Rectal smooth muscle tissue (tissue), 1 donor: Measurements from ENCODE around the gene SLC35G4.
"Not testable (repeated sequence)": the region's sequence is repeated elsewhere in the genome, so short reads cannot be mapped to it uniquely, and the experiment has no call there.

Experiments
- H3K27ac ChIP-seq: one replicate; pipeline ENCODE4 v1.7.0; 2013; ENCODE audit warnings: low read depth, low read length, inconsistent platforms
- H3K27me3 ChIP-seq: one replicate; pipeline ENCODE4 v1.7.0; 2013; ENCODE audit warnings: low read length; ENCODE audit not compliant: control insufficient read depth, insufficient read depth
- H3K36me3 ChIP-seq: one replicate; pipeline ENCODE4 v1.7.0; 2013; ENCODE audit warnings: low read length; ENCODE audit not compliant: control insufficient read depth, insufficient read depth
- H3K4me1 ChIP-seq: one replicate; pipeline ENCODE4 v1.7.0; 2013; ENCODE audit warnings: low read length; ENCODE audit not compliant: control insufficient read depth, insufficient read depth
- H3K4me3 ChIP-seq: one replicate; pipeline ENCODE4 v1.7.0; 2013; ENCODE audit warnings: low read length
- H3K9ac ChIP-seq: one replicate; pipeline ENCODE4 v1.7.0; 2013; ENCODE audit warnings: low read length

Gene SLC35G4

DNA sequence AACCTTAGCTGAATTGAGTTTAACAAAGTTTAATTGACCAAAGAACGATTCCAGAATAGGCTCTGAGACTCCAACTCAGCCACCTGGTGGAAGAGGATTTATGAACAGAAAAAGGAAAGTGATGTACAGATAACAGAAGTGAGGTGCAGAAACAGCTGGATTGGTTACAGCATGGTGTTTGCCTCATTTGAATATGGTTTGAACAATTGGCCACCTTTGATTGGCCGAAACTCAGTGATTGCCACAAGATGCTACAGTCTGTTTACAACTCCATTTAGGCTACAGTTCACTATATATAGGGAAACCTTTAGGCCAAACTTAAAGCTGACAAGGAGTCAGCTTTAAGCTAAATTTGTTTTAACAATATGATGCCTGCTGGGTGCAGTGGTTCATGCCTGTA lies 28.1 kb upstream of the SLC35G4 start:
- Histone ChIP-seq H3K9ac (no peak overlapping the region), H3K36me3 (no peaks in the 10 kb centered on the region), H3K27ac (no peak overlapping the region), H3K27me3 (no peaks in the 10 kb centered on the region), H3K4me3 (no peak overlapping the region), H3K4me1 (no peaks in the 10 kb centered on the region)

DNA sequence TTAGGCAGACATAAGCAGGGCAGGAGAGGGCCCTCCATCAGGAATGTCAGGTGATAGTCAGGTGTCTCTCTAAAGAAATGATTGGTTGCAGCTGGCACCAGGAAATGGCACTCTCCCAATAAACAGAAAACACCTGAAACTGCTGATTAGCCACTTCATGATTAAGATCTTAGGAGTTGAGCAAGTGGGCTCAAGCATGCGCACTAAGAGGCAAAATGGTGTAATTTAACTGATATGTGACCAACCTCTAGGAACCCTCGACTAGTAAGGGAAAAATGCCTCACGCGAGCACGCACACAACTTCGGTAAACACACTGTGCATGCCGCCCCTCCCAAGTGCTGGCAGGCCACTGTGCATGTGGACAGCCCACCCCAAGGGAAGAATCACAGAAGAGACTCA lies 23.8 kb upstream of the SLC35G4 start:
- no peaks in the 10 kb centered on the region for H3K36me3 ChIP-seq
- H3K4me3 ChIP-seq = no peak overlapping the region
- H3K27me3 ChIP-seq = no peaks in the 10 kb centered on the region
- H3K4me1 ChIP-seq = no peaks in the 10 kb centered on the region
- no peak overlapping the region for H3K27ac ChIP-seq
- H3K9ac ChIP-seq = no peak overlapping the region

DNA sequence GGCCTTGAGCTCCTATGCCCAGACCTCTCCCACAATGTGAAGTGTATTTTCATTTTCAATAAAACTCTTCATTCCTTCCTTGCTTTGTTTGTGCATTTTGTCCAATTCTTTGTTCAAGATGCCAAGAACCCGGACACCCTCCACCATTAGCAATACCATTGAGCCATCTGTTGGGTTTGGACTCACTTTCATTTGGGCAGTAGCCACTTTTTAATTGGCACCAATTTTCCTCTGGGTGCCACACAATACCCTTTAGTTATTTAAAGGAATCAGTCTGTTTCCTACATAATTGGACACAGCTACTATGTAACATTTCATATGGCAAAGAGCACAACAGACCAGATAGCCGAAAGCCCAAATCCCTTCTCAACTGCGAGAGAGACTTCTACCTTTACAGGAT lies 22.5 kb upstream of the SLC35G4 start:
- Histone ChIP-seq H3K4me1 (no peaks in the 10 kb centered on the region), H3K9ac (no peak overlapping the region), H3K27me3 (no peaks in the 10 kb centered on the region), H3K4me3 (no peak overlapping the region), H3K36me3 (no peaks in the 10 kb centered on the region), H3K27ac (no peak overlapping the region)

DNA sequence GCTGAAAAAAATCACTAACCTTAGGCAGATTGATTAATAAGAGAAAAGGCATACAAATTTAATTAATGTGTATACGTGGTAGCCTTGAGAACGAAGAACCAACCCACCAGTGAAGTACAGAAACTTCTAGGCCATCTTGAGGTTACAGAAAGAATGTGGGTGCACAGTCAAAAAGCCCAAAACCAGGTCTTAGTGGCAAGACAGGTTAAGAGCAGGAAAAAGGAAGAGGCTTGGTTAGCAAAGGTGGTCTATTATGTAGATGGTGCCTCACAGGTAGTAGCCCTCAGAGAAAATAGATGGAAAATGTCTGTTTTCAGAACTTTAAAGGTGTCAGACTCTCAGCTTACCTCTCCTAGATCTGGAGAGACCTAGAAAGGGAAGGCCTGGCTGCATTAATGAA lies 22.0 kb upstream of the SLC35G4 start:
- H3K27ac ChIP-seq = no peak overlapping the region
- H3K9ac ChIP-seq = no peak overlapping the region
- H3K36me3 ChIP-seq = no peaks in the 10 kb centered on the region
- no peaks in the 10 kb centered on the region for H3K27me3 ChIP-seq
- H3K4me3 ChIP-seq = no peak overlapping the region
- no peaks in the 10 kb centered on the region for H3K4me1 ChIP-seq

DNA sequence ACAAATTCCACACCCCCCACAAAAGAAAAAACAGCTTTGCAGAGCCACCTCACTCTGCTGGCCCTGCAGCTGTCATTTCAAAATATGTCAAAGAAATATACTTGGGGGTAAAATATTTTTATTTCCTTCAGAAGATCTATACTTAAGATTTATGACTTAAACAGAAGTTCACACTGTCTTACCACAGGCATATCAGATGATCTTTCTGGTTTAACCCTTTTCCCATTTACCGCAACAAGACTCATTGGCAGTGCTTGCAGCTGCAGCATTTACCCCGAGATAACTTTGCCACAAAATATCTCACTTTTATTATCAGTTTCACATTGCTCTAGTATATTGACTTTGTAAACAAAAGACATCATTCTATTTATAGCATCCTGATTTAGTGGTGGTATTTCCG lies 21.6 kb upstream of the SLC35G4 start:
- H3K9ac ChIP-seq = no peak overlapping the region
- H3K4me1 ChIP-seq = no peaks in the 10 kb centered on the region
- H3K27me3 ChIP-seq = no peaks in the 10 kb centered on the region
- H3K27ac ChIP-seq = no peak overlapping the region
- no peaks in the 10 kb centered on the region for H3K36me3 ChIP-seq
- H3K4me3 ChIP-seq = no peak overlapping the region

DNA sequence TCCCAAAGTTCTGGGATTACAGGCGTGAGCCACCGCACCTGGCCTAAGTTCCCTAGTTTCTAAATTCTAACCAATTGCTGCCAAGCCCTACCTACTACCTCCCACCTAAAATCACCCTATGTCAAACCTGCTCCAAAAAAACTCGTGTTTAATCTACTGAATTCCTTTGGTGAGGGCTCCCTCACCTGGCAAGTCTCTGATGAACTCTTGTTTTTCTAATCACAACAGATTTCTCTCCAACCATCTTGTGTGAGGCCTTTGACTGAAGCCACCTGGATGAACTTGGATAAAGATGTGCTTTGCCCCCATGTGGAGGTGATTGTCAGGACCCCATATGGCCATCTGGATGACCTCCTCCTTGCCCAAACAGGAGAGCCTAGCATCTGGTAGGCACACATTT lies 17.4 kb upstream of the SLC35G4 start:
- Histone ChIP-seq H3K4me1 (no peaks in the 10 kb centered on the region), H3K9ac (no peak overlapping the region), H3K27me3 (no peaks in the 10 kb centered on the region), H3K36me3 (no peaks in the 10 kb centered on the region), H3K27ac (no peak overlapping the region), H3K4me3 (no peak overlapping the region)

DNA sequence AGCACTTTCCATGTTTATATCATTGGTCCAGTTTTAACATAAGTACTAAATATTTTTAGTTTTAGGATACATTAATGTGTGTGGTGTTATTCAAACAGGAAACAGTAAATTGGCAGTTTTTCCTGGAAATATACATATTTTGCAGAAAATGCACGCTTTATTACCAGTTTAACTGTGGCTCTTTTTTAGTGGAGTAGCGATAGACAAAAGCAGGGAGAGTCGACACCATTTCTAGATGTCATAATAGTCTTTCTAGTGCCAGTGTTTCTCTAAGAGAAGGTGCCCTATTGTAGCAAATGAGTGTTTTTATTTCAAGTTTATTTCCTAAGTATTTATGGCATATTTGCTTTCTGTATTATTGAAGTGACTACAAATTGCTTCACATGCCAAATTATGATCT lies 9.1 kb upstream of the SLC35G4 start:
- no peaks in the 10 kb centered on the region for H3K36me3 ChIP-seq
- no peaks in the 10 kb centered on the region for H3K4me1 ChIP-seq
- H3K9ac ChIP-seq = no peak overlapping the region
- H3K27me3 ChIP-seq = no peaks in the 10 kb centered on the region
- no peak overlapping the region for H3K27ac ChIP-seq
- H3K4me3 ChIP-seq = no peak overlapping the region

DNA sequence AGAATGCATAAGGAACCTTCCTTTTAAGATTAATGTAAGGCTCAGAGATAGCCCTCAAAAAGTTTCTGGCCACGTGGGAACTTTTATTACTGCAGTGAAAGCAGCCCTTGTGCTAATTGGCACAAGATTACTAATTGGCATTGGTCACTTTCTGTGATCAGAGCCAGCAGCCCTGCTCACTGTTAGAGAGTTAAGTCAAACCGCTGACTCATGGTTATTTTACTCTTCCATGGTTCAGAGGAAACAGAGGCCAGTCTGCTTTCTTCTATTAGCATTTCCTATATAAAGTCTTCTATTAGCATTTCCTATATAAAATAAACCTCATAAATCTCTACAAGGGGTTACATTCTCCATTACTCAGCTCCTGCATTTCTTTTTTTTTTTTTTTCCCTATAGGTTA lies 1.5 kb upstream of the SLC35G4 start:
- no peaks in the 10 kb centered on the region for H3K4me1 ChIP-seq
- H3K4me3 ChIP-seq = no peak overlapping the region
- no peaks in the 10 kb centered on the region for H3K36me3 ChIP-seq
- no peak overlapping the region for H3K9ac ChIP-seq
- H3K27ac ChIP-seq = no peak overlapping the region
- H3K27me3 ChIP-seq = no peaks in the 10 kb centered on the region

DNA sequence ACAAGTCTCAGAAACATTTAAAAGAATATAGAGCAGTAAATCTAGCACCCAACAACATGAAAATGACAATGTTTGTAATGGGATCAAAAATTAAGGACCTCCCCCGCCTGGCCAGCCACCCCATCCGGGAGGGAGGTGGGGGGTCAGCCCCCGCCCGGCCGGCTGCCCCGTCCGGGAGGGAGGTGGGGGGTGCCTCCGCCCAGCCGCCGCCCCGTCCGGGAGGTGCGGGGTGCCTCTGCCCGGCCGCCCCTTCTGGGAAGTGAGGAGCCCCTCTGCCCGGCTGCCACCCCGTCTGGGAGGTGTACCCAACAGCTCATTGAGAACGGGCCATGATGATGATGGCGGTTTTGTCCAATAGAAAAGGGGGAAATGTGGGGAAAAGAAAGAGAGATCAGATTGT lies 778 bp upstream of the SLC35G4 start:
- H3K27ac ChIP-seq, H3K36me3 ChIP-seq, H3K4me3 ChIP-seq, H3K27me3 ChIP-seq, H3K4me1 ChIP-seq, H3K9ac ChIP-seq: not testable (repeated sequence)

DNA sequence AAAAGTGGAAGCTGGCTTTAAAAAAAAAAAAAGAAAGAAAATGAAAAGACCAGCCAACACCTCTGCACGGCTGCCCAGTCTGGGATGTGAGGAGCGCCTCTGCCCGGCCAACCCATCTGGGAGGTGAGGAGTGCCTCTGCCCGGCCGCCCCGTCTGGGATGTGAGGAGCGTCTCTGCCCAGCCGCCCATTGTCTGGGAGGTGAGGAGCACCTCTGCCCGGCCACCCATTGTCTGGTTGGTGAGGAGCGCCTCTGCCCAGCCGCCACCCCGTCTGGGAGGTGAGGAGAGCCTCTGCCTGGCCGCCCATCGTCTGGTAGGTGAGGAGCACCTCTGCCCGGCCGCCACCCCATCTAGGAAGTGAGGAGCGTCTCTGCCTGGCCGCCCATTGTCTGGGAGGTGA lies 3.7 kb downstream of the SLC35G4 start:
- H3K4me1 ChIP-seq, H3K4me3 ChIP-seq, H3K9ac ChIP-seq, H3K27me3 ChIP-seq, H3K27ac ChIP-seq, H3K36me3 ChIP-seq: not testable (repeated sequence)

DNA sequence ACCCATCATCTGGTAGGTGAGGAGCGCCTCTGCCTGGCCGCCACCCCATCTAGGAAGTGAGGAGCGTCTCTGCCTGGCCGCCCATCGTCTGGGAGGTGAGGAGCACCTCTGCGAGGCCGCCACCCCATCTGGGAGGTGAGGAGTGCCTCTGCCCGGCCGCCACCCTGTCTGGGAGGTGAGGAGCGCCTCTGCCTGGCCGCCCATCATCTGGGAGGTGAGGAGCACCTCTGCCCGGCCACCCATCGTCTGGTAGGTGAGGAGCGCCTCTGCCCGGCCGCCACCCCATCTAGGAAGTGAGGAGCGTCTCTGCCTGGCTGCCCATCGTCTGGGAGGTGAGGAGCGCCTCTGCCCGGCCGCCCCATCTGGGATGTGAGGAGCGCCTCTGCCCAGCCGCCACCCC lies 4.2 kb downstream of the SLC35G4 start:
- not testable (repeated sequence) for H3K9ac ChIP-seq, H3K27ac ChIP-seq, H3K4me1 ChIP-seq, H3K36me3 ChIP-seq, H3K27me3 ChIP-seq, H3K4me3 ChIP-seq

DNA sequence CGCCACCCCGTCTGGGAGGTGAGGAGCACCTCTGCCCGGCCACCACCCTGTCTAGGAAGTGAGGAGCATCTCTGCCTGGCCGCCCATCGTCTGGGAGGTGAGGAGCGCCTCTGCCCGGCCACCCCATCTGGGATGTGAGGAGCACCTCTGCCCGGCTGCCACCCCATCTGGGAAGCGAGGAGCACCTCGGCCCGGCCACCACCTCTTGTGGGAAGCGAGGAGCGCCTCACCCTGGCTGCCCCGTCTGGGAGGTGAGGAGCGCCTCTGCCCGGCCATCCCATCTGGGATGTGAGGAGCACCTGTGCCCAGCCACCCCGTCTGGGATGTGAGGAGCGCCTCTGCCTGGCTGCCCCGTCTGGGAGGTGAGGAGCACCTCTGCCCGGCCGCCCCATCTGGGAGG lies 4.6 kb downstream of the SLC35G4 start:
- H3K4me3 ChIP-seq, H3K4me1 ChIP-seq, H3K27me3 ChIP-seq, H3K27ac ChIP-seq, H3K9ac ChIP-seq, H3K36me3 ChIP-seq: not testable (repeated sequence)

DNA sequence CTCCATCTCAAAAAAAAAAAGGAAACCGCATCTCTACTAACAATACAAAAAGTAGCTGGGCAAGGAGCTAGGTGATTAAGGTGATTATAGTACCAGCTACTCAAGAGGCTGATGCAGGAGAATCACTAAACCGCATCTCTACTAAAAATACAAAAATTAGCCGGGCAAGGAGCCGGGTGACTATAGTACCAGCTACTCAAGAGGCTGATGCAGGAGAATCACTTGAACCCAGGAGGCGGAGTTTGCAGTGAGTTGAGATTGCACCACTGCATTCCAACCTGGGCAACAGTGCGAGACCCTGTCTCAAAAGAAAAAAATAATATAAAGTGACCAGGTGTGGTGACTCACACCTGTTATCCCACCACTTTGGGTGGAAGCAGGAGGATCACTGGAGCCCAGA lies 5.6 kb downstream of the SLC35G4 start:
- H3K27me3 ChIP-seq, H3K4me3 ChIP-seq, H3K9ac ChIP-seq, H3K36me3 ChIP-seq, H3K4me1 ChIP-seq, H3K27ac ChIP-seq: not testable (repeated sequence)

DNA sequence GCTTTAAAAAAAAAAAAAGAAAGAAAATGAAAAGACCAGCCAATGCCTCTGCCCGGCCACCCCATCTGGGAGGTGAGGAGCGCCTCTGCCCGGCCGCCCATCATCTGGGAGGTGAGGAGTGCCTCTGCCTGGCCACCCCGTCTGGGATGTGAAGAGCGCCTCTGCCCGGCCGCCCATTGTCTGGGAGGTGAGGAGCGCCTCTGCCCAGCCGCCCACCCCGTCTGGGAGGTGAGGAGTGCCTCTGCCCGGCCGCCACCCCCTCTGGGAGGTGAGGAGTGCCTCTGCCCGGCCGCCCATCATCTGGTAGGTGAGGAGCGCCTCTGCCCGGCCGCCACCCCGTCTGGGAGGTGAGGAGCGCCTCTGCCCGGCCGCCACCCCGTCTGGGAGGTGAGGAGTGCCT lies 37.9 kb downstream of the SLC35G4 start:
- not testable (repeated sequence) for H3K36me3 ChIP-seq, H3K9ac ChIP-seq, H3K4me1 ChIP-seq, H3K27ac ChIP-seq, H3K27me3 ChIP-seq, H3K4me3 ChIP-seq
